NB4 (cell line): Measurements from ENCODE around the gene SYS1.

Experiments
- CTCF ChIP-seq: IDR thresholded peaks from one replicate; pipeline ENCODE4 v1.5.1; 2012; ENCODE audit warnings: low read depth, low read length
- MAX ChIP-seq: IDR thresholded peaks from 2 replicates; pipeline ENCODE4 v1.6.1; 2011; ENCODE audit warnings: low read depth, low read length
- POLR2A ChIP-seq: IDR thresholded peaks from 2 replicates; pipeline ENCODE4 v1.6.1; 2011; ENCODE audit warnings: mild to moderate bottlenecking; ENCODE audit not compliant: insufficient read length; ENCODE audit errors: extremely low read depth

GRCh38 chr20:45372646-45373352 lies 9.8 kb downstream of the SYS1 start:
- TF ChIP-seq MAX: no peak
- no peak for TF ChIP-seq CTCF
- TF ChIP-seq POLR2A: no peak
